Sciatic nerve (tissue), 2 donors: ENCODE data around the gene FILIP1L. TPM values are rescaled to one million over a fixed set of nuclear protein-coding genes. Genes with fewer than 3 reads are reported as not detected.
"Not testable (repeated sequence)": the region's sequence is repeated elsewhere in the genome, so short reads cannot be mapped to it uniquely, and the experiment has no call there.

Experiments
- ATAC-seq: fragments of 200-7000 bp; cut with Tn5 transposase; one replicate; pipeline ENCODE4 v1.9.1; 2020; ENCODE audit warnings: mild to moderate bottlenecking, moderate library complexity
- DNase-seq: peaks from one replicate; pipeline ENCODE4 v3.0.0-alpha.2; 2020; ENCODE audit warnings: low spot score
- intact Hi-C: fragments of 100-400 bp; cut with DNase I; formaldehyde crosslinking; loops from one replicate; pipeline ENCODE4 v1.14.2; 2022
- total RNA-seq: library from RNA; stranded (reverse); fragmentation: NEBNext Ultra II Directional; extraction: Animal tissue kit (Norgen Biotek cat#: 25700); gene quantifications from one replicate; pipeline ENCODE4 v1.2.1, GENCODE V29; 2021
- donor health status: DM: no; HTN: no; CAD: no.
- donor health status: DM: no; HTN: no; CAD: no.

FILIP1L gene
- total RNA-seq, 1 donor from 2014 or later = 36.2 TPM

GRCh38 chr3:99848433-99848832 is 265.9 kb downstream of the FILIP1L start:
- DNase-seq (no peak), ATAC-seq (no peak)
- intact Hi-C loops = no loop called here

GRCh38 chr3:99846477-99847160 is 267.7 kb downstream of the FILIP1L start:
- intact Hi-C loops = no loop called here
- DNase-seq (no peak), ATAC-seq (peak; percentile 79)

- no peak for DNase-seq
- peak; percentile 5 for ATAC-seq
- intact Hi-C loops = no loop called here
Observed at GRCh38 chr3:99845999-99846398, 268.3 kb downstream of the FILIP1L start.

GRCh38 chr3:99845331-99845730 is 269.0 kb downstream of the FILIP1L start:
- ATAC-seq (peak; percentile 2), DNase-seq (no peak)
- intact Hi-C loops = no loop called here

- ATAC-seq = peak; percentile 48
- intact Hi-C loops = loop anchor here (5.0 kb wide), 1 partner anchor 409 kb away; no protein-coding TSS in a partner anchor
Observed at GRCh38 chr3:99843590-99844258, 270.6 kb downstream of the FILIP1L start.

GRCh38 chr3:99842826-99843589 is 271.3 kb downstream of the FILIP1L start:
- DNase-seq (no peak), ATAC-seq (peak; percentile 80)
- intact Hi-C loops = loop anchor here (5.0 kb wide), 1 partner anchor 409 kb away; no protein-coding TSS in a partner anchor

More at GRCh38 chr3:99843590-99844258, 270.6 kb downstream of the FILIP1L start:
- no peak for DNase-seq

- intact Hi-C loops = loop anchor here (5.0 kb wide), 1 partner anchor 410 kb away; no protein-coding TSS in a partner anchor
- ATAC-seq, DNase-seq: not testable (repeated sequence)
Observed at GRCh38 chr3:99841949-99842348, 272.4 kb downstream of the FILIP1L start.

GRCh38 chr3:99839613-99840012 is 274.7 kb downstream of the FILIP1L start:
- DNase-seq (no peak), ATAC-seq (no peak)
- intact Hi-C loops = loop anchor here (5.0 kb wide), 1 partner anchor 413 kb away; no protein-coding TSS in a partner anchor

GRCh38 chr3:99838755-99839154 is 275.5 kb downstream of the FILIP1L start:
- DNase-seq (no peak), ATAC-seq (no peak)
- intact Hi-C loops = no loop called here

- intact Hi-C loops = no loop called here
- ATAC-seq = no peak
- no peak for DNase-seq
Observed at GRCh38 chr3:99837715-99838114, 276.6 kb downstream of the FILIP1L start.

- intact Hi-C loops = no loop called here
- DNase-seq (no peak), ATAC-seq (no peak)
Observed at GRCh38 chr3:99836681-99837080, 277.6 kb downstream of the FILIP1L start.

- intact Hi-C loops = no loop called here
- ATAC-seq (no peak), DNase-seq (no peak)
Observed at GRCh38 chr3:99834211-99834957, 279.9 kb downstream of the FILIP1L start.

- intact Hi-C loops = no loop called here
- DNase-seq = no peak
- ATAC-seq = peak; percentile 43
Observed at GRCh38 chr3:99833617-99834205, 280.6 kb downstream of the FILIP1L start.

- no peak for ATAC-seq
- DNase-seq = no peak
- intact Hi-C loops = no loop called here
Observed at GRCh38 chr3:99829844-99830243, 284.5 kb downstream of the FILIP1L start.

GRCh38 chr3:99825004-99825640 is 289.2 kb downstream of the FILIP1L start:
- ATAC-seq (no peak), DNase-seq (no peak)
- intact Hi-C loops = no loop called here

- no peak for ATAC-seq
- intact Hi-C loops = no loop called here
- DNase-seq = no peak
Observed at GRCh38 chr3:99823723-99824711, 290.3 kb downstream of the FILIP1L start.

GRCh38 chr3:99818818-99819217 is 295.5 kb downstream of the FILIP1L start:
- intact Hi-C loops = no loop called here
- no peak for ATAC-seq
- no peak for DNase-seq
